H1 (cell line): Measurements from ENCODE around the gene C1orf21.

Source experiments
- CEBPB ChIP-seq: IDR thresholded peaks from 2 replicates; pipeline ENCODE4 v1.6.1; 2012; ENCODE audit warnings: low read depth, low read length
- CREB1 ChIP-seq: IDR thresholded peaks from 2 replicates; pipeline ENCODE4 v1.6.1; 2012; ENCODE audit warnings: inconsistent platforms
- FOSL1 ChIP-seq: IDR thresholded peaks from 2 replicates; pipeline ENCODE4 v1.6.1; 2011; ENCODE audit warnings: mild to moderate bottlenecking, low read depth, low read length, moderate library complexity; ENCODE audit not compliant: insufficient read depth
- JUND ChIP-seq: IDR thresholded peaks from 2 replicates; pipeline ENCODE4 v1.6.1; 2011; ENCODE audit warnings: mild to moderate bottlenecking, improper control_type of control experiment, low read length
- KDM1A ChIP-seq: fragments of 200-600, 300-600 bp; sonication (generic); IDR thresholded peaks from 2 replicates; pipeline ENCODE4 v1.7.1; 2016; ENCODE audit warnings: mild to moderate bottlenecking, low read length, borderline replicate concordance
- NANOG ChIP-seq: IDR thresholded peaks from 2 replicates; pipeline ENCODE4 v1.6.1; 2011; ENCODE audit warnings: low read length, low read depth, mild to moderate bottlenecking, inconsistent platforms; ENCODE audit not compliant: insufficient read depth, poor library complexity, severe bottlenecking
- POLR2AphosphoS5 ChIP-seq: IDR thresholded peaks from 2 replicates; pipeline ENCODE4 v1.6.1; 2011; ENCODE audit warnings: low read depth, low read length
- RXRA ChIP-seq: IDR thresholded peaks from 2 replicates; pipeline ENCODE4 v1.6.1; 2011; ENCODE audit warnings: low read depth, mild to moderate bottlenecking, low read length, moderate library complexity; ENCODE audit not compliant: insufficient read depth
- TAF1 ChIP-seq: IDR thresholded peaks from 2 replicates; pipeline ENCODE4 v1.6.1; 2011; ENCODE audit warnings: mild to moderate bottlenecking, low read depth, low read length
- YY1 ChIP-seq: IDR thresholded peaks from 2 replicates; pipeline ENCODE4 v1.6.1; 2011; ENCODE audit warnings: low read depth, mild to moderate bottlenecking, low read length
- TF ChIP-seq, protein P1 (sequence below), 3 experiments: IDR thresholded peaks; 1 replicate in 2 of 3; 2 replicates in 1 of 3; pipeline versions ENCODE4 v1.5.1 to v1.6.1; 2011; ENCODE audit warnings: low read length in 3 of 3, mild to moderate bottlenecking in 3 of 3, inconsistent platforms in 2 of 3, low read depth in 1 of 3, moderate library complexity in 1 of 3; ENCODE audit not compliant: insufficient read depth in 1 of 3; ENCODE audit errors: control extremely low read depth in 1 of 3
- TF ChIP-seq, protein P2 (sequence below): IDR thresholded peaks from 2 replicates; pipeline ENCODE4 v1.6.1; 2012; ENCODE audit warnings: inconsistent platforms

DNA sequence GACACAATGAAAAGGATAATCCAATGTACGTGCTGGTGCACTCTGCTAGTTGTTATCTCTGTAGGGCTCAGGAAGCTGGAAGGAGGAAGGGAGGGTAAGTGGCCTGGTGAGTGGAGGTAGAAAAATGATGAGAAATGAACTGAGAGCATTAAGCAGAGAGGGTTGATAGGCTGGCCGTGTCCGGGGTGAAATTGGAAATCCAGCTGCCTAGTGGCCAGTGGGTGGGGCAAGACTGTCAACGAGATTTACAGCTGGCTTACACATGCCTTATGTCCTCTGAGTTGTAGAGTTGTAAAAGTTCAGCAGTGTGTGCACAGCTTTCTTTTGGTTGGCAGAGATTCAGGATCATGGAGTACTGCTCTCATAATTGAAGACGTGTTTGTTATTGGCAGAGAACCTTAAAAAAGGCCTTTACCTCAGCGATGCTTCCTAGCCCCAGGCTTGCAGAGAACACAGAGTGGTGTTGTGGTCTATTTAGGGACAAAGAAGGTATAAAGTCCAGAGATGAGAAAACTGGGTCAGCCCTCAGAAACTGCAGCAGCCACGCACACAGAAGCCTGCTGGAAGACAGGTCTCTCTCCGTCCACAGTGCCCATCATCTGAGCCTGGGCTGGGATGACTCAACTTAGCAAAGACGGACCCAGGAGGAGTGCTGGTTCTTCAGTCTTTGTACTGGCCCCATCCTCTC lies 235.5 kb downstream of the C1orf21 start:
- TF ChIP-seq CREB1 (no peak), NANOG (no peak), YY1 (no peak), TAF1 (no peak), RXRA (no peak), FOSL1 (no peak), POLR2AphosphoS5 (no peak), CEBPB (no peak), JUND (no peak), KDM1A (no peak)
- TF ChIP-seq, protein P1, sequence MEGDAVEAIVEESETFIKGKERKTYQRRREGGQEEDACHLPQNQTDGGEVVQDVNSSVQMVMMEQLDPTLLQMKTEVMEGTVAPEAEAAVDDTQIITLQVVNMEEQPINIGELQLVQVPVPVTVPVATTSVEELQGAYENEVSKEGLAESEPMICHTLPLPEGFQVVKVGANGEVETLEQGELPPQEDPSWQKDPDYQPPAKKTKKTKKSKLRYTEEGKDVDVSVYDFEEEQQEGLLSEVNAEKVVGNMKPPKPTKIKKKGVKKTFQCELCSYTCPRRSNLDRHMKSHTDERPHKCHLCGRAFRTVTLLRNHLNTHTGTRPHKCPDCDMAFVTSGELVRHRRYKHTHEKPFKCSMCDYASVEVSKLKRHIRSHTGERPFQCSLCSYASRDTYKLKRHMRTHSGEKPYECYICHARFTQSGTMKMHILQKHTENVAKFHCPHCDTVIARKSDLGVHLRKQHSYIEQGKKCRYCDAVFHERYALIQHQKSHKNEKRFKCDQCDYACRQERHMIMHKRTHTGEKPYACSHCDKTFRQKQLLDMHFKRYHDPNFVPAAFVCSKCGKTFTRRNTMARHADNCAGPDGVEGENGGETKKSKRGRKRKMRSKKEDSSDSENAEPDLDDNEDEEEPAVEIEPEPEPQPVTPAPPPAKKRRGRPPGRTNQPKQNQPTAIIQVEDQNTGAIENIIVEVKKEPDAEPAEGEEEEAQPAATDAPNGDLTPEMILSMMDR (IDR thresholded peaks at IDR 0.05; ENCODE audit: control extremely low read depth in 1 of 3, insufficient read depth in 1 of 3, low read depth in 1 of 3, low read length in 3 of 3) = no peak
- TF ChIP-seq, protein P2, sequence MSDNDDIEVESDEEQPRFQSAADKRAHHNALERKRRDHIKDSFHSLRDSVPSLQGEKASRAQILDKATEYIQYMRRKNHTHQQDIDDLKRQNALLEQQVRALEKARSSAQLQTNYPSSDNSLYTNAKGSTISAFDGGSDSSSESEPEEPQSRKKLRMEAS = no peak
